Measurements from ENCODE around the gene ZNF140. TPM values are rescaled to one million over a fixed set of nuclear protein-coding genes. Genes with fewer than 3 reads are reported as not detected.

Gene ZNF140
- total RNA-seq, 1 experiment from 2014 or later, result 21.7 TPM

- no peak overlapping the region for H2BK5ac ChIP-seq (ENCODE audit: insufficient read length, low read length)
- H3K56ac ChIP-seq (ENCODE audit: insufficient read length, low read depth, low read length), result no peak overlapping the region
- no peak overlapping the region for H2AK5ac ChIP-seq (ENCODE audit: insufficient read length, low read length)
- H3K27me3 Mint-ChIP-seq (ENCODE audit: low read depth), result peaks cover 13% of the 10 kb centered on the region
- no peaks in the 10 kb centered on the region for H3K79me2 ChIP-seq (ENCODE audit: insufficient read depth, low read length)
- no peaks in the 10 kb centered on the region for H3K23me2 ChIP-seq (ENCODE audit: insufficient read length, low read depth, low read length, poor library complexity, severe bottlenecking)
- H3K4me1 Mint-ChIP-seq, result no peaks in the 10 kb centered on the region
- no peak overlapping the region for H2BK15ac ChIP-seq (ENCODE audit: low read depth, low read length)
- no CpG with 5 or more reads among the region's 5 CpGs for WGBS (ENCODE audit: extremely low coverage, insufficient read length, low lambda C conversion rate)
- no peak overlapping the region for H4K91ac ChIP-seq (ENCODE audit: insufficient read length, low read depth, low read length)
- no peak overlapping the region for H3K27ac Mint-ChIP-seq
- H4K8ac ChIP-seq (replicated peaks; ENCODE audit: insufficient read length, low read depth, low read length), result no peak overlapping the region
- H3K4me1 ChIP-seq (ENCODE audit: insufficient read depth, low read length), result no peaks in the 10 kb centered on the region
- H3K4me3 Mint-ChIP-seq, result no peak overlapping the region
- H2AFZ ChIP-seq (ENCODE audit: low read length), result no peak overlapping the region
- no peak overlapping the region for H3K4ac ChIP-seq (ENCODE audit: low read depth, low read length)
- H3K4me2 ChIP-seq (ENCODE audit: insufficient read depth, insufficient read length, low read length), result no peak overlapping the region
- H3T11ph ChIP-seq (ENCODE audit: low read length), result no peak overlapping the region
- peaks cover 93 to 98% of the 10 kb centered on the region in 2 experiments for H3K9me3 Mint-ChIP-seq
- H2BK20ac ChIP-seq (ENCODE audit: low read depth, low read length, poor library complexity, severe bottlenecking), result no peak overlapping the region
- H3K14ac ChIP-seq (ENCODE audit: insufficient read depth, low read length), result no peak overlapping the region
- H2BK12ac ChIP-seq (ENCODE audit: insufficient read length, low read depth, low read length), result no peak overlapping the region
- no peak for DNase-seq
- H4K5ac ChIP-seq (ENCODE audit: insufficient read length, low read depth, low read length), result no peak overlapping the region
- peaks cover 83% of the 10 kb centered on the region for H3K9me3 ChIP-seq (ENCODE audit: control insufficient read depth, low read depth, low read length)
- no peak overlapping the region for H3K18ac ChIP-seq (ENCODE audit: insufficient read length, low read depth, low read length)
- no peaks in the 10 kb centered on the region for H3K79me1 ChIP-seq (ENCODE audit: insufficient read depth, low read depth, low read length, poor library complexity, severe bottlenecking)
- no peak overlapping the region for H3K23ac ChIP-seq (ENCODE audit: insufficient read length, low read depth, low read length)
- TF ChIP-seq CTCF (conservative IDR thresholded peaks at IDR 0.05), result no peak
- H3K36me3 Mint-ChIP-seq (ENCODE audit: insufficient read depth in 1 of 3, low read depth in 3 of 3), result peaks cover 76 to 89% (median 80%) of the 10 kb centered on the region in 3 experiments
- H4K20me1 ChIP-seq (ENCODE audit: control insufficient read depth, insufficient read depth, insufficient read length), result no peaks in the 10 kb centered on the region
- H3K9ac ChIP-seq (ENCODE audit: extremely low read depth, insufficient read length, low read length), result no peak overlapping the region
- H3K27ac ChIP-seq (ENCODE audit: insufficient read length, low read depth, low read length), result no peak overlapping the region
- no peaks in the 10 kb centered on the region for H3K27me3 ChIP-seq (ENCODE audit: insufficient read depth, low read length)
- H2BK120ac ChIP-seq (ENCODE audit: low read depth, low read length, poor library complexity, severe bottlenecking), result no peak overlapping the region
Measured at GRCh38 chr12:133057446-133057845, 23.3 kb upstream of the ZNF140 start.

All from H9 (cell line).